Measurements from ENCODE around the gene DISC1.

- TF ChIP-seq, protein P1, sequence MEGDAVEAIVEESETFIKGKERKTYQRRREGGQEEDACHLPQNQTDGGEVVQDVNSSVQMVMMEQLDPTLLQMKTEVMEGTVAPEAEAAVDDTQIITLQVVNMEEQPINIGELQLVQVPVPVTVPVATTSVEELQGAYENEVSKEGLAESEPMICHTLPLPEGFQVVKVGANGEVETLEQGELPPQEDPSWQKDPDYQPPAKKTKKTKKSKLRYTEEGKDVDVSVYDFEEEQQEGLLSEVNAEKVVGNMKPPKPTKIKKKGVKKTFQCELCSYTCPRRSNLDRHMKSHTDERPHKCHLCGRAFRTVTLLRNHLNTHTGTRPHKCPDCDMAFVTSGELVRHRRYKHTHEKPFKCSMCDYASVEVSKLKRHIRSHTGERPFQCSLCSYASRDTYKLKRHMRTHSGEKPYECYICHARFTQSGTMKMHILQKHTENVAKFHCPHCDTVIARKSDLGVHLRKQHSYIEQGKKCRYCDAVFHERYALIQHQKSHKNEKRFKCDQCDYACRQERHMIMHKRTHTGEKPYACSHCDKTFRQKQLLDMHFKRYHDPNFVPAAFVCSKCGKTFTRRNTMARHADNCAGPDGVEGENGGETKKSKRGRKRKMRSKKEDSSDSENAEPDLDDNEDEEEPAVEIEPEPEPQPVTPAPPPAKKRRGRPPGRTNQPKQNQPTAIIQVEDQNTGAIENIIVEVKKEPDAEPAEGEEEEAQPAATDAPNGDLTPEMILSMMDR (IDR thresholded peaks at IDR 0.05): no peak
- TF ChIP-seq POLR2A (IDR thresholded peaks at IDR 0.05): no peak
Observed at GRCh38 chr1:231931146-231931545, 304.6 kb downstream of the DISC1 start.
